HG03039 (cell line): Measurements from ENCODE around the gene ITGA11.
"Not testable (repeated sequence)": the region's sequence is repeated elsewhere in the genome, so short reads cannot be mapped to it uniquely, and the experiment has no call there.

Experiments
- ATAC-seq: cut with Tn5 transposase; IDR thresholded peaks from one replicate; pipeline ENCODE4 v1.9.1; 2021; ENCODE audit warnings: mild to moderate bottlenecking, moderate library complexity; ENCODE audit not compliant: unreplicated experiment

ITGA11 gene

DNA sequence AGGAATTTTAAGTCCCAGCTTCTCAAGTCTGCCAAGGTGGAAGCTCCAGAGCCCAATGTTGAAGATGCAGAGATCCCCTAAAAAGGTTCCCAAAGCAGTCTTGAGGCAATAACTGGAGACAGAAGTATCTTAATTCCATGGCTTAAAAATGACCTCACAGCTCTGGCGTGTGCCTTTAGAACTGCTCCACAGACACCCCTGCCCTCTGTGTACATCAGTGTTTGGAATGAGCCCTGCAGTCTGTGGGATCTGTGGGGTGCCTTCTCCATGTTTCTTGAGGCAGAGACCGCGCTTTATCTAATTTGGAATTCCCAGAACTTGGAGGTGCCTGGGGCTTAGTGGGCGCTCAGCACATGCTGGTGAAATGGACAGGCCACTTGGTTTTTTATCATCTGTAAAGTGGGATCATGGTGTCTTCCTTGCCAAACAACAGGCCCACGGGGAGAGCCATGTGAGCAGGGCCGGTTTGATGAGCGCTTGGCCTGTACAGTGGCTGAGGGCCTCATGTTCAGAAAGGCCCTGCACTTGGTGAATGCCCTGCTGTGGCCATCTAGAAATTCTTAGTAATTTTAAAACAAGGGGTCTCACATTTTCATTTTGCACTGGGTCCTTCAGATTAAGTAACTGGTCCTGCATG lies 7.1 kb downstream of the ITGA11 start:
- no peak for ATAC-seq

DNA sequence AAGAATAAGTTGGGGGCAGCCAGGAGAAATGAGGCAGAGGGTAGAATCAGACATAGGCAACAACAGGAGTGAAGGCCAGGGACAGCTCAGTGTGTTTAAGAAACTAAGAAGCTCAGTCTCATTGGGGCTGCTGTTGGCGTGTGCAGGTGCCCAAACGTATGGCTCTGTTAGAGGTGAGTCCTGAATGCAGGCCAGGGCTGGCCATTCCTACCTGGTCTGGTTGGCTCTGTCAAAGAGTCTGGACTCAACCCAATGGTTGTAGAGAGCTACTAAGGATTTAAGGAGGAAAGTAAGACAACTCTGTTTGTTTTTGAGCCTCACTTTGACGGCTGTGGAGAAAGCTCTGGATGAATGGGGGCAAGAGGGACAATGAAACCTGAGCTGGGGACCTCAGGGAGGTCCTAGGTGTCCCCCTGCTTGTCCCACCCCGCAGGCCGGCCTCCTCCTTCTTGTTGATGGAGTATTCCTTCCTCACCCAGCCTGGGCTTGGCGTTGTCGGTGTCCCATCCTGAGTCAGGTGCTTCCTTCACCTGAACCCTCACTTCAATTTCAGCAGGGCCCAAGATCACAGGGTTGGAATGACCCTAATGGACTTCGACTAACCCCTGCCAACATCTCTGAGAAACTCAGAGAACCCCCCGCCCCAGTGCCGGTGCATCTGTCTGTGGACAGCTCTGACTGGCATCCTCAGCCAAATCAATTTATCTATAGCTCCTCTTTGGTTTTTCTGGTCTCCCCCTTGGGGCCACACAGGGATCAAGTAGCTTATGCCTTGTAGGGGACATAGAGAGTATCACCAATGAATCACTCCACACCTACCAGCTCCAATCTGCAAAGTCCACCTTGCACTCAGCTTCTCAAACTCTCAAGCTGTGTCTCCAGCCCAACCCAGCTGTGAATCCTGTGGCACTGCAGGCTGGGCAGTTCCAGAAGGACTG lies 8.3 kb downstream of the ITGA11 start:
- no peak for ATAC-seq

GRCh38 chr15:68422403-68423145 lies 9.4 kb downstream of the ITGA11 start:
- ATAC-seq, result not testable (repeated sequence)

GRCh38 chr15:68421798-68422402 lies 10.1 kb downstream of the ITGA11 start:
- ATAC-seq, result no peak

DNA sequence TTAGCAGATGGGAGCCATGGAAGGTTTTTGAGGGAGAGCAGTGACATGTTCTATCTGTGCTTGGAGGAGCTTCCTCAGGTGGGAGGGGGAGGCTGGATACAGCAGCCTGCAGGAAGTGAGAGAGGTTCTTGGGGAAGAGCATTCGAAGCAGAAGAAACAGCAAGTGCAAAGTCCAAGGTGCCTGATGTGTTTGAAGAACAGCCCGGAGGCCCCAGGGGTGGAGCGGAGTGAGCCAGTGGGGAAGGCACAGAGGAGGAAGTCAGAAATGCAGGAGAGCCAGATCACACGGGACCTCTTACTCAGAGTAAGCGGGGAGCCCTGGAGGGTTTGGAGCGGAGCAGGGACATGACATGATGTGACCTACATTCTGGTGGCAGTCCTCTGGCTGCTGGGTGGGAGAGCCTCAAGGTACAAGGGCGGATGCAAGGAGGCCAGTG lies 10.8 kb downstream of the ITGA11 start:
- no peak for ATAC-seq

DNA sequence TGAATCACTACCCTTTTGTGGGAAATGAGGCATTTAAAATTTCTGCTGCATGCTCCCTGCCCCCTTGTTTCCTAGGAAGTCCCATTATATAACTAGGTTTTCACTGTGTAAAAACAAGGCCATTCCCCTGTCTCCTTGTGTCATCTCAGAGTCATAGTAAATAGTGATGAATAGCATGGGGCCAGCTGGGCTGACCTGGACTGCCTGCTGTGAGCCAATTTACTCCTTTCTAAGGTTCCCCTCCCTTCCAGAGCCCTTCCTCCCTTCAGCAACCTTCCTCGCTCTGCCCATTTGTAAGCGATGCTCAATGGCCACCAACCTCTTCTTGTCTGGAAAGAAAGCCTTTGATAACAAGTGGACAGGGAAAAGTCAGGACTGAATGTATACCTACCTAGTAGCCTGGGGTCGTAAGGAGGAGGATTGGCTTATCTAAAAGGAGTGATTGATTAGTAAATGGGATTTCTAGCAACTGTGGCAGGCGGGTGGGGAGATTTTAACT lies 11.7 kb downstream of the ITGA11 start:
- no peak for ATAC-seq

- no peak for ATAC-seq
Observed at GRCh38 chr15:68419301-68420175, 12.4 kb downstream of the ITGA11 start.

- no peak for ATAC-seq
Observed at GRCh38 chr15:68418611-68419161, 13.3 kb downstream of the ITGA11 start.

- no peak for ATAC-seq
Observed at GRCh38 chr15:68417897-68418296, 14.1 kb downstream of the ITGA11 start.

DNA sequence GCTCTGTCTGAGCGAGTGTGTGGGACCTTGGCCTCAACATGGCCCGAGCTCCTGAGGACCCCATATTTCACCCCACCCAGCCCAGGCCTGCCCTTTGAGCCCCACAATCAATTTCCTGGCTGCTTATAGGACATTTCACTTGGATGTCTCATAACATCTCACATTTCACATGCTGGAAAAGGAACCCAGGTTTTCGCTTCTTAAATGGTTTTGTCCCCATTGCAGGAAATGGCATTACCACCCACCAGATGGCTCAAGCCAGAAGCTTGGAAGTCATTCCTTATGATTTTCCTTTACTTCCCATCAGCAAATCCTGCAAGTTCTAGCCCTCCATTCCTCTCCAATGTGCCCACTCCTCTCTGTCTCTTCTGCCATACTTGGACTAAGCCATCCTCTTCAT lies 14.9 kb downstream of the ITGA11 start:
- no peak for ATAC-seq

DNA sequence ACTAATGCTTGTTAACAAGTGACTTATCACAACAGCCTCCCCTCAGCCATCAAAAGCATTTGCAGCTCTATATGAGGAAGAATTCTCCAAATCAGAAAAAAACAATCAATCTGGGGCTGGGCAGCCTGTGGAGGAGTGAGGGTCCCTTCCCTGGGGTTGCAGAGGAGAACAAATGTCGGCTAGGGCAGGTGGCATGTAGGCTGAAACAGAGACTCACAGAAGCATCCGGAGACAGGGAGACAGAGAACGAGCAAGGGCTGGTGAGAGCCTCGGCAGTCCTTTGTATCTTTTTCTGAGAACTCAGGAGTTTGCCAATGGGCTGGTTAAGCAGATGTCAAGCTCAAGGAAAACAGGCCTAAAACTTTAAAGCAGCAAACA lies 15.8 kb downstream of the ITGA11 start:
- no peak for ATAC-seq

DNA sequence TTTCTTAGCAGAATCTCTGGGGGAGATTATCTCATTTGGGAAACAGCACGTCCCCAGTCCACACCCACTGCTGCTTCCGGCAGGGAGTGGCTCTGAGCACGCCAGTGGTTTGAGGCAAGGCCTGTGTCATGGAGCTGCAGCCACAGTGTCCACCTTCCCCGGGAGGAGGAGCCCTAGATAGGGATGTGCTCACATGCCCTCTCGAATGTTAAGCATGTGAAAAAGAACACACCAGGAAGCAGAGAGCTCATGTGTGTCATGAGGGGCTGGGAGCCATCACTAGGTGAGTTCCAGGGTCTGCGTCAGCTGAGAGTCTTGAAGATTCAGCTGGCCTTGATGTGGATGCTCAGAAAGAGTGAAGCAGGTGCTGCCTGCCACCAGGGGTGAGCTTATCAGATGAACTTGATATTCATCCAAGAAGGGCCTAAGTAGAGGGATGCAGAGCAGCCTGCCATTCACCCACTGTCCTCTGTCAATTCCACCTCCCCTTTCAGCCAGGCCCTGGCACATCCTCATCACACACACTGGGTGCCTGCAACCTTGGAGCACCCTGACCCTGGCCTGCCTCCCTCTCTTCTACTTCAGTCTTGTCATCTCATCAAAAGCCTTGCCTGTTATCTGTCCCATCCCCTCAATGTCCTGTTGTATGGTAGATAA lies 16.3 kb downstream of the ITGA11 start:
- ATAC-seq, result no peak

GRCh38 chr15:68415061-68415460 lies 16.9 kb downstream of the ITGA11 start:
- ATAC-seq, result no peak

DNA sequence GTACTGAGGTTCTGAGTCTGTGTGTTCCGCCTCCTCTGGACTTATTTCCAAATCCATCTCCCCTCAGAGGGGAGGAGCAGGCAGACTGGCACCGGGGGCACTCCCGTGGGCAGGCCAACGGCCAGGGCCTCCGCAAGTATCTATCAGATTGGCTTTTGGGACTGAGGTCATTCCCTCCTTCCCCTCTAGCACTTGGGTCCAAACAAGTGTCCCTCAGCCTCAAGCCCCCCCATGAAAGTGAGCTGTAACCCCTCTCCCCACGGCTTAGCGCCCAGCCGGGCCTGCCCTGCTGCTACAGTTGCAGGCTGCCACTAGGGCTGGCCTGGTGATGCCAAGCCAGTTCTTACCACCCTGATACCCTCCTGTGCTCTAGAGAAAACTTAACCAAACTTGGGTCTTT lies 17.4 kb downstream of the ITGA11 start:
- no peak for ATAC-seq

- ATAC-seq, result no peak
Observed at GRCh38 chr15:68414206-68414555, 17.8 kb downstream of the ITGA11 start.

- no peak for ATAC-seq
Observed at GRCh38 chr15:68413363-68414205, 18.4 kb downstream of the ITGA11 start.

- ATAC-seq, result no peak
Observed at GRCh38 chr15:68412218-68412617, 19.7 kb downstream of the ITGA11 start.

DNA sequence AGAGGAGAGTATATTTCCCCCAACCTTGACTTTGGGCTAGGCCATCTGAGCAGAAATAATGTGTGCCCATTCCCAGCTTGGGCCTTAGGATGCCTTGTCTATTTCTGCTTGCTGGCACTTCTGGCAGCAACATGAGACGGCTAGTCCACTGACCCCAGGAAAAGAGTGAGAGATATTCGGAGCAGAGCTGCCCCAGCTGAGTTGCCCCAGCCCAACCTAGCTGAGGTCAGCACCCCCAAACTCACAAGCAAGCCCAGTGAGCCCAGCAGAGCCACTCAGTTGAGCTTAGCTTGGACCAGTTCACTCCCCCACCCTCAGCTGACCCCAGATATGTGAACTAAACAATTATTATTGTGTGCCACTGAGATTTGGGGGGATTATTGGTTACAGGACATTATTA lies 20.2 kb downstream of the ITGA11 start:
- no peak for ATAC-seq

DNA sequence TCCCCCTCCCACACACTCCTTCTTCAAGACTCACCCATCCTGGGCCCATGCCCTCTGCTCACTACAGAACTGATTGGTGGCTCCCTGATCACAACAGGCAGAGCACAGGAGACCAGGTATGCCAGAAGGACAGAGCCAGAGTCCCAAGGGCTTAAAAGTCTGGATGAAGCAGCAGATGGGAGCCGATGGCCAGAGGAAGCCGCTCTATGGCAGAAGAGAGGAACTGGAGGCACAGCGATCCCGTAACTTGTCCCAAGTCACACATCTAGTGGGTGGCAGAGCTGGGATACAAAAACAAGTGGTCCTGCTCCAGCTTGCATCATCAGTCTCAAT lies 20.7 kb downstream of the ITGA11 start:
- no peak for ATAC-seq
